Uterus (tissue), 2 donors: ENCODE measurements around the gene CAMKK2.

ENCODE experiments used
- CTCF ChIP-seq, 4 experiments: fragments of 200-600 bp in 2 of 4; fragments of 450-650 bp in 2 of 4; sonication (generic) in 2 of 4; IDR thresholded peaks; one replicate each; pipeline ENCODE4 v1.5.1; 2016 to 2019; ENCODE audit warnings: antibody characterized with exemption in 4 of 4, mild to moderate bottlenecking in 2 of 4, moderate library complexity in 1 of 4
- POLR2A ChIP-seq, 2 donors: fragments of 450-650 bp; IDR thresholded peaks; one replicate each; pipeline ENCODE4 v1.6.1; 2016; ENCODE audit warnings: antibody characterized with exemption in 2 of 2, mild to moderate bottlenecking in 1 of 2, moderate library complexity in 1 of 2

- TF ChIP-seq CTCF (IDR thresholded peaks at IDR 0.05) = no peak
- no peak for TF ChIP-seq POLR2A (IDR thresholded peaks at IDR 0.05)
Observed at GRCh38 chr12:121228919-121229665, 67.4 kb downstream of the CAMKK2 start.
